DOHH2 (cell line): ENCODE data around the gene FBXO27.

Source experiments
- H3F3A ChIP-seq: fragments of 200-600 bp; sonication (generic), shearing (Covaris generic); 2 replicates; pipeline ENCODE4 v1.6.0; 2016; ENCODE audit warnings: antibody characterized with exemption, mild to moderate bottlenecking; ENCODE audit not compliant: control insufficient read depth, insufficient read depth
- H3K27ac ChIP-seq: fragments of 200-600 bp; sonication (generic); 2 replicates; pipeline ENCODE4 v1.5.1; 2014; ENCODE audit warnings: low read depth, mild to moderate bottlenecking, low read length, moderate library complexity
- H3K27me3 ChIP-seq: fragments of 200-600 bp; sonication (generic); 2 replicates; pipeline ENCODE4 v1.6.1; 2014; ENCODE audit warnings: mild to moderate bottlenecking, low read length, mixed read lengths; ENCODE audit not compliant: control insufficient read depth
- H3K36me3 ChIP-seq: fragments of 200-600 bp; sonication (generic); 2 replicates; pipeline ENCODE4 v1.6.1; 2014; ENCODE audit warnings: mild to moderate bottlenecking, low read length, moderate library complexity, mixed read lengths; ENCODE audit not compliant: control insufficient read depth
- H3K4me1 ChIP-seq: fragments of 200-600 bp; sonication (generic); 2 replicates; pipeline ENCODE4 v1.6.1; 2014; ENCODE audit warnings: mild to moderate bottlenecking, low read length, mixed read lengths; ENCODE audit not compliant: control insufficient read depth
- H3K4me2 ChIP-seq: fragments of 200-600 bp; sonication (generic); 2 replicates; pipeline ENCODE4 v1.6.0; 2014; ENCODE audit warnings: mild to moderate bottlenecking, low read length, moderate library complexity
- H3K4me3 ChIP-seq: fragments of 200-600 bp; sonication (generic); 2 replicates; pipeline ENCODE4 v1.5.1; 2014; ENCODE audit warnings: mild to moderate bottlenecking, low read length, mixed read lengths
- H3K79me2 ChIP-seq: fragments of 200-600 bp; sonication (generic); 2 replicates; pipeline ENCODE4 v1.6.1; 2014; ENCODE audit warnings: mild to moderate bottlenecking, low read length, mixed read lengths; ENCODE audit not compliant: control insufficient read depth
- H3K9me2 ChIP-seq: fragments of 200-600 bp; sonication (generic); replicated peaks from 2 replicates; pipeline ENCODE4 v1.6.1; 2014; ENCODE audit warnings: mild to moderate bottlenecking, low read length, mixed read lengths; ENCODE audit not compliant: control insufficient read depth
- H3K9me3 ChIP-seq: fragments of 200-600 bp; sonication (generic); 2 replicates; pipeline ENCODE4 v1.6.1; 2014; ENCODE audit warnings: antibody characterized with exemption, low read length, mixed read lengths; ENCODE audit not compliant: control insufficient read depth, insufficient read depth
- H4K20me1 ChIP-seq: fragments of 200-600 bp; sonication (generic); 2 replicates; pipeline ENCODE4 v1.6.0; 2014; ENCODE audit warnings: low read depth, mild to moderate bottlenecking, antibody characterized with exemption, low read length, moderate library complexity; ENCODE audit not compliant: control insufficient read depth, insufficient read depth
- EZH2phosphoT487 ChIP-seq: fragments of 200-600 bp; sonication (generic); IDR thresholded peaks from 2 replicates; pipeline ENCODE4 v1.6.1; 2017; ENCODE audit warnings: borderline replicate concordance, mild to moderate bottlenecking, antibody characterized with exemption, low read length, moderate library complexity, mixed read lengths
- TF ChIP-seq, protein P1 (sequence below): fragments of 200-600 bp; sonication (generic); IDR thresholded peaks from one replicate; pipeline ENCODE4 v1.5.1; 2014; ENCODE audit warnings: antibody characterized with exemption, mild to moderate bottlenecking, low read depth, low read length; ENCODE audit not compliant: poor library complexity, severe bottlenecking

The FBXO27 gene

DNA sequence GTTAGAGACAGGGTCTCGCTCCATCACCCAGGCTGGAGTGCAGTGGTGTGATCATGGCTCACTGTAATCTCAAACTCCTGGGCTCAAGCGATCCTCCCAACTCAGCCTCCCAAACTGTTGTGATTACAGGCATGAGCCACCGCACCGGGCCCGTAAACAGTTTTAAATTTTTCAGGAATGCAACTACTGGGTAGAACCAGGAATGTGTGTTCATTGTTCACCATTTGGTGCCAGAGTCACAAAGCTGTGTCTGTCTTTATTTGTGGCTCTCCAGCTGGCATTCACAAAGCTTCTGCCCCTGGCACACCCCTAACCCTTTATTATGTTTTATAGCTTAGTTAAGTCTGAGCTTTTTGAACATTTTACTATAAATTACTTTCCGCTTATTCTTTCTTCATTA lies 32.1 kb upstream of the FBXO27 start:
- TF ChIP-seq, protein P1, sequence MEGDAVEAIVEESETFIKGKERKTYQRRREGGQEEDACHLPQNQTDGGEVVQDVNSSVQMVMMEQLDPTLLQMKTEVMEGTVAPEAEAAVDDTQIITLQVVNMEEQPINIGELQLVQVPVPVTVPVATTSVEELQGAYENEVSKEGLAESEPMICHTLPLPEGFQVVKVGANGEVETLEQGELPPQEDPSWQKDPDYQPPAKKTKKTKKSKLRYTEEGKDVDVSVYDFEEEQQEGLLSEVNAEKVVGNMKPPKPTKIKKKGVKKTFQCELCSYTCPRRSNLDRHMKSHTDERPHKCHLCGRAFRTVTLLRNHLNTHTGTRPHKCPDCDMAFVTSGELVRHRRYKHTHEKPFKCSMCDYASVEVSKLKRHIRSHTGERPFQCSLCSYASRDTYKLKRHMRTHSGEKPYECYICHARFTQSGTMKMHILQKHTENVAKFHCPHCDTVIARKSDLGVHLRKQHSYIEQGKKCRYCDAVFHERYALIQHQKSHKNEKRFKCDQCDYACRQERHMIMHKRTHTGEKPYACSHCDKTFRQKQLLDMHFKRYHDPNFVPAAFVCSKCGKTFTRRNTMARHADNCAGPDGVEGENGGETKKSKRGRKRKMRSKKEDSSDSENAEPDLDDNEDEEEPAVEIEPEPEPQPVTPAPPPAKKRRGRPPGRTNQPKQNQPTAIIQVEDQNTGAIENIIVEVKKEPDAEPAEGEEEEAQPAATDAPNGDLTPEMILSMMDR, result no peak
- no peak for TF ChIP-seq EZH2phosphoT487
- no peaks in the 10 kb centered on the region for H4K20me1 ChIP-seq
- no peaks in the 10 kb centered on the region for H3K79me2 ChIP-seq
- H3K9me3 ChIP-seq, result no peaks in the 10 kb centered on the region
- no peaks in the 10 kb centered on the region for H3K4me1 ChIP-seq
- no peaks in the 10 kb centered on the region for H3K27me3 ChIP-seq
- H3F3A ChIP-seq, result no peaks in the 10 kb centered on the region
- H3K9me2 ChIP-seq, result no peaks in the 10 kb centered on the region
- H3K36me3 ChIP-seq, result no peaks in the 10 kb centered on the region
- H3K27ac ChIP-seq, result no peak overlapping the region
- H3K4me2 ChIP-seq, result no peak overlapping the region
- H3K4me3 ChIP-seq, result no peak overlapping the region

DNA sequence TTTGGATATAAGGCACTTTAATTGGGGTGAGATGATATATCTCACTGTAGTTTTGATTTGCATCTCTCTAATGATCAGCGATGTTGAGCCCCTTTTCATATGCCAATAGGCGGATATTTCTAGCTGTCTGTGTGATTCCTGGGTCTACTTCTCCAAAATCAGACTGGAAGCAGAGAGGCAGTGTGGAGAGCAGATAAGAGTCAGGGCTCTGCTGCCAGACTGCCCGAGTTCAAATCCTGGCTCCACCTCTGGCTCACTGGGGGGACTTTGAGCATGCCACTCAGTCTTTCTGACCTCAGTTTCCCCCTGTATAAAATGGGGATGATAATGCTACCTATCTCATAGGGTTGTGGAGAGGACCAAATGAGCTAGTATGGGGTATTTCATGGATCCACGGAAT lies 27.8 kb upstream of the FBXO27 start:
- Histone ChIP-seq H3K9me2 (no peaks in the 10 kb centered on the region), H3K4me1 (no peaks in the 10 kb centered on the region), H4K20me1 (no peaks in the 10 kb centered on the region), H3F3A (no peaks in the 10 kb centered on the region), H3K36me3 (no peaks in the 10 kb centered on the region), H3K4me2 (no peak overlapping the region), H3K27me3 (no peaks in the 10 kb centered on the region), H3K79me2 (no peaks in the 10 kb centered on the region), H3K27ac (no peak overlapping the region), H3K4me3 (no peak overlapping the region), H3K9me3 (no peaks in the 10 kb centered on the region)
- TF ChIP-seq EZH2phosphoT487, result no peak
- TF ChIP-seq, protein P1, result no peak

DNA sequence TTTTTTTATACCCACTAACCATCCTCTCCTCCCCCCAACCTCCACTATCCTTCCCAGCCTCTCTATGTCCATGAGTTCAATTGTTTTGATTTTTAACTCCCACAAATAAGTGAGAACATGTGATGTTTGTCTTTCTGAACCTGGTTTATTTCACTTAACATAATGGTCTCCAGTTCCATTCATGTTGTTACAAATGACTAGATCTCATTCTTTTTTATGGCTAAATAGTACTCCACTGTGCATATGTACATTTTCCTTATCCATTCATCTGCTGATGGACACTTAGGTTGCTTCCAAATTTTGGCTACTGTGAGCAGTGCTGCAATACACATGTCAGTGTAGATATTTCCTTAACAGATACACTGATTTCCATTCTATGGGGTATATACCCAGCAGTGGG lies 27.0 kb upstream of the FBXO27 start:
- no peaks in the 10 kb centered on the region for H3K36me3 ChIP-seq
- no peak overlapping the region for H3K4me2 ChIP-seq
- H3K4me3 ChIP-seq, result no peak overlapping the region
- no peaks in the 10 kb centered on the region for H3K9me3 ChIP-seq
- H3K27ac ChIP-seq, result no peak overlapping the region
- no peaks in the 10 kb centered on the region for H3K4me1 ChIP-seq
- no peaks in the 10 kb centered on the region for H4K20me1 ChIP-seq
- no peaks in the 10 kb centered on the region for H3K9me2 ChIP-seq
- TF ChIP-seq, protein P1, result no peak
- no peak for TF ChIP-seq EZH2phosphoT487
- H3F3A ChIP-seq, result no peaks in the 10 kb centered on the region
- no peaks in the 10 kb centered on the region for H3K79me2 ChIP-seq
- H3K27me3 ChIP-seq, result no peaks in the 10 kb centered on the region

DNA sequence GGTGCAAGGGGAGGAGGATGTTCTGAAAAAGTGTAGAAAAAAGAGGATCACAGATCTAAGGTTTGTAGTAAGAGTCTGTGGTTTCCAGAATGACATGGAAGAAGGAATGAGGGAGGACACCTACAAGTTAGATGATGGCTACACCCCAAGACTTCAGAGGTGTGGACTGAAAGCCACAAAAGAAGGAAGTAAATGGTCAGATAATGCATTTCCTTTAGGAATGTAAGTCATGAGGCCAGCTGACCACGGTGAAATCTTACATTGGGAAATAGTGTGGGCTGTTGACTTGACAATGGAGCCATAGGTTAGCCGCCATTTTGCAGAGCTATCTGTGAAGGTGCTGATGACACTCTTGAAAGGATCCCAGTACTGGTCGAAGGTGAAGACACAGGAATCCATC lies 25.3 kb upstream of the FBXO27 start:
- Histone ChIP-seq H4K20me1 (no peaks in the 10 kb centered on the region), H3K27me3 (no peaks in the 10 kb centered on the region), H3K9me2 (no peaks in the 10 kb centered on the region), H3K4me2 (no peak overlapping the region), H3K4me1 (no peaks in the 10 kb centered on the region), H3K36me3 (no peaks in the 10 kb centered on the region), H3K4me3 (no peak overlapping the region), H3K27ac (no peak overlapping the region), H3K79me2 (no peaks in the 10 kb centered on the region), H3F3A (no peaks in the 10 kb centered on the region), H3K9me3 (no peaks in the 10 kb centered on the region)
- TF ChIP-seq, protein P1, result no peak
